CD14-positive monocyte (primary cell): ENCODE results near the gene STAM. TPM values are rescaled to one million over a fixed set of nuclear protein-coding genes. Genes with fewer than 3 reads are reported as not detected.

Source experiments
- DNase-seq, 3 donors: peaks; one replicate each; pipeline ENCODE4 v3.0.0-alpha.2; 2011 to 2022
- H2AFZ ChIP-seq: 2 replicates; pipeline ENCODE4 v1.6.0; 2012; ENCODE audit warnings: mild to moderate bottlenecking, low read depth, low read length, inconsistent platforms; ENCODE audit not compliant: insufficient read depth, poor library complexity, severe bottlenecking
- H3K27ac ChIP-seq, 2 donors: 1 replicate in 1 of 2; 2 replicates in 1 of 2; pipeline ENCODE4 v1.5.1; 2012 to 2013; ENCODE audit warnings: low read length in 2 of 2, control low read depth in 1 of 2, inconsistent platforms in 1 of 2, low read depth in 1 of 2, mild to moderate bottlenecking in 1 of 2
- H3K27me3 ChIP-seq, 2 donors: one replicate each; pipeline versions ENCODE4 v1.6.0 to v1.6.1; 2011 to 2013; ENCODE audit warnings: low read length in 2 of 2; ENCODE audit not compliant: control insufficient read depth in 2 of 2, insufficient read depth in 2 of 2
- H3K36me3 ChIP-seq, 2 donors: replicated peaks in 1 of 2; 1 replicate in 1 of 2; 2 replicates in 1 of 2; pipeline versions ENCODE4 v1.5.1 to v1.6.1; 2012 to 2013; ENCODE audit warnings: low read length in 2 of 2, control low read depth in 1 of 2, inconsistent platforms in 1 of 2, mild to moderate bottlenecking in 1 of 2; ENCODE audit not compliant: insufficient read depth in 2 of 2, control insufficient read depth in 1 of 2
- H3K4me1 ChIP-seq, 2 donors: 1 replicate in 1 of 2; 2 replicates in 1 of 2; pipeline versions ENCODE4 v1.5.1 to v1.6.1; 2012 to 2013; ENCODE audit warnings: low read length in 2 of 2, control low read depth in 1 of 2, inconsistent platforms in 1 of 2, mild to moderate bottlenecking in 1 of 2, moderate library complexity in 1 of 2; ENCODE audit not compliant: insufficient read depth in 2 of 2, control insufficient read depth in 1 of 2
- H3K4me2 ChIP-seq: replicated peaks from 2 replicates; pipeline ENCODE3; 2012; ENCODE audit warnings: low read length, moderate library complexity, mild to moderate bottlenecking; ENCODE audit not compliant: poor library complexity, severe bottlenecking; ENCODE audit errors: extremely low read depth
- H3K4me3 ChIP-seq, 3 experiments: fragments of 200-600 bp in 1 of 3; sonication (generic) in 1 of 3; replicated peaks in 1 of 3; 1 replicate in 2 of 3; 2 replicates in 1 of 3; pipeline ENCODE4 v1.5.1; 2011 to 2013; ENCODE audit warnings: low read length in 3 of 3, mild to moderate bottlenecking in 3 of 3, control low read depth in 2 of 3, low read depth in 2 of 3, inconsistent platforms in 1 of 3, moderate library complexity in 1 of 3
- H3K79me2 ChIP-seq: 2 replicates; pipeline ENCODE4 v1.6.0; 2012; ENCODE audit warnings: mild to moderate bottlenecking, control low read depth, inconsistent platforms, low read length, moderate library complexity; ENCODE audit not compliant: insufficient read depth
- H3K9ac ChIP-seq: 2 replicates; pipeline ENCODE4 v1.6.0; 2017; ENCODE audit warnings: low read length, mild to moderate bottlenecking; ENCODE audit not compliant: insufficient read depth, poor library complexity, severe bottlenecking
- H3K9me3 ChIP-seq, 2 donors: replicated peaks in 1 of 2; 1 replicate in 1 of 2; 2 replicates in 1 of 2; pipeline versions ENCODE4 v1.5.1 to v1.6.1; 2012 to 2013; ENCODE audit warnings: low read length in 2 of 2, control low read depth in 1 of 2; ENCODE audit not compliant: control insufficient read depth in 1 of 2, insufficient read depth in 1 of 2
- H4K20me1 ChIP-seq: 2 replicates; pipeline ENCODE4 v1.6.0; 2012; ENCODE audit warnings: mild to moderate bottlenecking, low read length, control low read depth, moderate library complexity; ENCODE audit not compliant: insufficient read depth
- H3K27ac Mint-ChIP-seq, 7 donors: one replicate each; pipeline ENCODE4 v1.8.0; 2020; ENCODE audit warnings: mild to moderate bottlenecking in 7 of 7, mixed read lengths in 7 of 7, moderate library complexity in 6 of 7, inconsistent platforms in 2 of 7
- H3K27me3 Mint-ChIP-seq, 3 donors: one replicate each; pipeline ENCODE4 v1.8.0; 2021 to 2022; ENCODE audit warnings: low read depth in 3 of 3, mild to moderate bottlenecking in 3 of 3, mixed read lengths in 3 of 3, moderate library complexity in 3 of 3, inconsistent platforms in 1 of 3
- H3K36me3 Mint-ChIP-seq, 2 donors: one replicate each; pipeline ENCODE4 v1.8.0; 2020; ENCODE audit warnings: mixed read lengths in 2 of 2, inconsistent platforms in 1 of 2, mild to moderate bottlenecking in 1 of 2
- H3K4me1 Mint-ChIP-seq: one replicate; pipeline ENCODE4 v1.8.0; 2020; ENCODE audit warnings: mild to moderate bottlenecking, mixed read lengths
- H3K4me3 Mint-ChIP-seq, 2 donors: one replicate each; pipeline ENCODE4 v1.8.0; 2020; ENCODE audit warnings: mild to moderate bottlenecking in 2 of 2, mixed read lengths in 2 of 2, moderate library complexity in 1 of 2
- H3K9me3 Mint-ChIP-seq, 7 donors: one replicate each; pipeline ENCODE4 v1.8.0; 2020 to 2022; ENCODE audit warnings: mixed read lengths in 7 of 7, mild to moderate bottlenecking in 6 of 7, moderate library complexity in 6 of 7, inconsistent platforms in 2 of 7
- CTCF ChIP-seq: fragments of 200-600 bp; IDR thresholded peaks from one replicate; pipeline ENCODE4 v1.8.0; 2022; ENCODE audit warnings: antibody characterized with exemption, mild to moderate bottlenecking
- WGBS: methylation state at CpG from one replicate; pipeline ENCODE4 v1.1.5; 2013; ENCODE audit warnings: missing lambda C conversion rate; ENCODE audit not compliant: insufficient coverage; 5-methylcytosine and 5-hydroxymethylcytosine counted together
- intact Hi-C, 2 donors: fragments of 100-400 bp; cut with micrococcal nuclease; formaldehyde crosslinking; loops; one replicate each; pipeline versions ENCODE4 v1.15.0 to v1.15.1; 2023
- polyA plus RNA-seq, 3 donors: library from polyadenylated mRNA; depleted of rRNA in 1 of 3; unstranded in 2 of 3; stranded (reverse) in 1 of 3; fragments of 300-500 nt in 2 of 3; fragments of >200 nt in 1 of 3; fragmentation: Illumina TruSeq in 2 of 3; gene quantifications; 1 replicate in 2 of 3; 2 replicates in 1 of 3; pipeline ENCODE4 v1.2.3, GENCODE V29; 2012 to 2021

Gene STAM
- polyA plus RNA-seq, 3 donors = 5.5 to 16.4 (median 5.9) TPM

DNA sequence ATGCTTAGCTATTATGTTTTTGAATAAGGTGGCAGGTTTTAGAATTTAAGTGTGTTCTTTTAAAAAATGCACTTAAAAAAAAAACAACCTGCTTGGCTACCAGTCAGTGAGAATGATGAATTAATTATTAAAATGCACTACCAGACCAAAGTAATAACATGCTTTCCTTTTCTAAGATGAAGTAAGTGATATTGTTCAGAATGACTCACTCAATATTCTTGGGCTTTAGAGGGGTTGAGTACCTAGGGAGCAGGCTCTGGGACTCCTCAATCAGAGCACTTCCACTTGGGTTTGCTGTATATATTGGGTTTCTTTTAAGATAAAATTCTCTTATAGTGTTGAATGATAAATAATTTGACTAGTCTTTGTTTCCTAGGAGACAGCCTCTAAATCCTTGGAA lies 8.6 kb downstream of the STAM start:
- Mint-ChIP-seq H3K9me3 (peaks cover 0 to 9% (median 8%) of the 10 kb centered on the region in 7 donors), H3K27me3 (no peaks in the 10 kb centered on the region), H3K36me3 (peaks cover 22 to 47% of the 10 kb centered on the region in 2 donors), H3K27ac (no peak overlapping the region), H3K4me3 (no peak overlapping the region), H3K4me1 (peaks cover 49% of the 10 kb centered on the region)
- no peak overlapping the region for H3K4me3 ChIP-seq
- DNase-seq = no peak
- no peak overlapping the region for H3K4me2 ChIP-seq
- intact Hi-C loops = no loop called here
- peaks cover 9 to 14% of the 10 kb centered on the region in 2 donors for H3K4me1 ChIP-seq
- H3K79me2 ChIP-seq = peaks cover 98% of the 10 kb centered on the region
- no peak overlapping the region for H3K27ac ChIP-seq
- H4K20me1 ChIP-seq = peaks cover 80% of the 10 kb centered on the region
- peaks cover 0 to 20% of the 10 kb centered on the region in 2 donors for H3K36me3 ChIP-seq
- H2AFZ ChIP-seq = no peak overlapping the region
- H3K9ac ChIP-seq = no peak overlapping the region
- TF ChIP-seq CTCF = no peak
- peaks cover 0 to 12% of the 10 kb centered on the region in 2 donors for H3K9me3 ChIP-seq
- no peaks in the 10 kb centered on the region for H3K27me3 ChIP-seq

- DNase-seq = no peak
- no peak overlapping the region for H3K4me3 Mint-ChIP-seq
- H3K9me3 Mint-ChIP-seq = peaks cover 0 to 9% (median 8%) of the 10 kb centered on the region in 7 donors
- intact Hi-C loops = no loop called here
- Histone ChIP-seq H3K27ac (no peak overlapping the region), H4K20me1 (peaks cover 76% of the 10 kb centered on the region), H3K4me1 (peaks cover 2 to 5% of the 10 kb centered on the region in 2 donors), H3K4me2 (no peak overlapping the region), H3K9me3 (peaks cover 0 to 12% of the 10 kb centered on the region in 2 donors), H3K79me2 (peaks cover 97% of the 10 kb centered on the region), H3K36me3 (peaks cover 0 to 14% of the 10 kb centered on the region in 2 donors), H3K27me3 (no peaks in the 10 kb centered on the region), H3K4me3 (no peak overlapping the region), H2AFZ (no peak overlapping the region), H3K9ac (no peak overlapping the region)
- WGBS = 80% methylated on average over 2 of the region's 3 CpGs
- H3K36me3 Mint-ChIP-seq = peaks cover 18 to 40% of the 10 kb centered on the region in 2 donors
- H3K27me3 Mint-ChIP-seq = no peaks in the 10 kb centered on the region
- peaks cover 44% of the 10 kb centered on the region for H3K4me1 Mint-ChIP-seq
- TF ChIP-seq CTCF = no peak
- peak overlapping the region in 2 of 7 donors; percentile 12 to 52 for H3K27ac Mint-ChIP-seq
Measured at GRCh38 chr10:17655009-17655408, 11.1 kb downstream of the STAM start.
